ENCODE results near the gene ELP1. TPM values are rescaled to one million over a fixed set of nuclear protein-coding genes. Genes with fewer than 3 reads are reported as not detected.

ELP1 gene
- total and polyA plus RNA-seq, 2 of the 4 experiments (the other 2 are of a cell fraction), result 20.0 to 43.2 TPM

- Histone ChIP-seq H3K27ac (ENCODE audit: insufficient read depth, low read length) (no peak overlapping the region), H3K18ac (ENCODE audit: low read depth, low read length) (no peak overlapping the region), H2BK15ac (ENCODE audit: low read depth, low read length) (no peak overlapping the region), H3K23ac (ENCODE audit: low read depth, low read length) (no peak overlapping the region), H4K91ac (ENCODE audit: insufficient read depth, low read depth, low read length) (no peak overlapping the region), H3K56ac (ENCODE audit: extremely low read depth, insufficient read depth, low read length) (no peak overlapping the region), H3K27me3 (ENCODE audit: control insufficient read depth, insufficient read depth, low read length) (no peaks in the 10 kb centered on the region), H3K4me3 (ENCODE audit: insufficient read depth, low read depth, low read length) (no peak overlapping the region), H4K20me1 (ENCODE audit: insufficient read depth, low read length) (no peaks in the 10 kb centered on the region), H2BK120ac (ENCODE audit: low read depth, low read length) (no peak overlapping the region), H3K14ac (replicated peaks; ENCODE audit: low read depth, low read length) (no peak overlapping the region), H3K9ac (ENCODE audit: low read depth, low read length) (no peak overlapping the region), H4K8ac (ENCODE audit: low read depth in 2 of 2, low read length in 2 of 2) (no peak overlapping the region), H2BK20ac (ENCODE audit: low read depth, low read length) (no peak overlapping the region), H2AK5ac (ENCODE audit: low read depth, low read length) (no peak overlapping the region), H2AFZ (replicated peaks; ENCODE audit: low read length, poor library complexity) (no peak overlapping the region), H3K36me3 (ENCODE audit: control insufficient read depth, insufficient read depth, low read length) (peaks cover 40% of the 10 kb centered on the region), H3K79me1 (ENCODE audit: low read depth in 1 of 2, low read length in 2 of 2) (no peaks in the 10 kb centered on the region), H3K9me1 (ENCODE audit: insufficient read depth, low read length) (peaks cover 3% of the 10 kb centered on the region; the same call in 1 of the 2 replicates), H3K9me3 (ENCODE audit: control insufficient read depth, insufficient read depth, low read length) (no peaks in the 10 kb centered on the region), H2BK5ac (ENCODE audit: low read depth, low read length, poor library complexity, severe bottlenecking) (no peak overlapping the region), H2AK9ac (replicated peaks; ENCODE audit: low read depth, low read length, poor library complexity) (no peak overlapping the region), H3K4me2 (ENCODE audit: low read depth, low read length) (no peak overlapping the region), H3K4ac (ENCODE audit: low read depth, low read length) (no peak overlapping the region), H4K5ac (ENCODE audit: low read depth, low read length) (no peak overlapping the region), H3K4me1 (ENCODE audit: control insufficient read depth, insufficient read depth, low read length) (no peaks in the 10 kb centered on the region)
- no peak for TF ChIP-seq MAFK (IDR thresholded peaks at IDR 0.05; ENCODE audit: low read depth, low read length)
- no peak for TF ChIP-seq MAZ (IDR thresholded peaks at IDR 0.05; ENCODE audit: borderline replicate concordance, low read depth, low read length)
- TF ChIP-seq RAD21 (IDR thresholded peaks at IDR 0.05; ENCODE audit: low read length), result no peak
- no peak for TF ChIP-seq RCOR1 (IDR thresholded peaks at IDR 0.05; ENCODE audit: insufficient replicate concordance, low read length)
- no peak for TF ChIP-seq USF2 (IDR thresholded peaks at IDR 0.05; ENCODE audit: low read depth, low read length)
- TF ChIP-seq BHLHE40 (IDR thresholded peaks at IDR 0.05; ENCODE audit: low read depth, low read length), result no peak
- TF ChIP-seq, protein P1, sequence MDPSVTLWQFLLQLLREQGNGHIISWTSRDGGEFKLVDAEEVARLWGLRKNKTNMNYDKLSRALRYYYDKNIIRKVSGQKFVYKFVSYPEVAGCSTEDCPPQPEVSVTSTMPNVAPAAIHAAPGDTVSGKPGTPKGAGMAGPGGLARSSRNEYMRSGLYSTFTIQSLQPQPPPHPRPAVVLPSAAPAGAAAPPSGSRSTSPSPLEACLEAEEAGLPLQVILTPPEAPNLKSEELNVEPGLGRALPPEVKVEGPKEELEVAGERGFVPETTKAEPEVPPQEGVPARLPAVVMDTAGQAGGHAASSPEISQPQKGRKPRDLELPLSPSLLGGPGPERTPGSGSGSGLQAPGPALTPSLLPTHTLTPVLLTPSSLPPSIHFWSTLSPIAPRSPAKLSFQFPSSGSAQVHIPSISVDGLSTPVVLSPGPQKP (IDR thresholded peaks at IDR 0.05; ENCODE audit: borderline replicate concordance, low read depth, low read length), result no peak
- no peak for TF ChIP-seq FOS (IDR thresholded peaks at IDR 0.05; ENCODE audit: low read depth, low read length)
- no peak for TF ChIP-seq CHD1 (IDR thresholded peaks at IDR 0.05; ENCODE audit: low read depth, low read length)
- no peak for TF ChIP-seq POLR2A (IDR thresholded peaks at IDR 0.05; ENCODE audit: low read depth, low read length)
- TF ChIP-seq CEBPB (IDR thresholded peaks at IDR 0.05; ENCODE audit: low read depth, low read length), result no peak
- TF ChIP-seq RFX5 (IDR thresholded peaks at IDR 0.05; ENCODE audit: low read depth, low read length), result no peak
- TF ChIP-seq, protein P2, sequence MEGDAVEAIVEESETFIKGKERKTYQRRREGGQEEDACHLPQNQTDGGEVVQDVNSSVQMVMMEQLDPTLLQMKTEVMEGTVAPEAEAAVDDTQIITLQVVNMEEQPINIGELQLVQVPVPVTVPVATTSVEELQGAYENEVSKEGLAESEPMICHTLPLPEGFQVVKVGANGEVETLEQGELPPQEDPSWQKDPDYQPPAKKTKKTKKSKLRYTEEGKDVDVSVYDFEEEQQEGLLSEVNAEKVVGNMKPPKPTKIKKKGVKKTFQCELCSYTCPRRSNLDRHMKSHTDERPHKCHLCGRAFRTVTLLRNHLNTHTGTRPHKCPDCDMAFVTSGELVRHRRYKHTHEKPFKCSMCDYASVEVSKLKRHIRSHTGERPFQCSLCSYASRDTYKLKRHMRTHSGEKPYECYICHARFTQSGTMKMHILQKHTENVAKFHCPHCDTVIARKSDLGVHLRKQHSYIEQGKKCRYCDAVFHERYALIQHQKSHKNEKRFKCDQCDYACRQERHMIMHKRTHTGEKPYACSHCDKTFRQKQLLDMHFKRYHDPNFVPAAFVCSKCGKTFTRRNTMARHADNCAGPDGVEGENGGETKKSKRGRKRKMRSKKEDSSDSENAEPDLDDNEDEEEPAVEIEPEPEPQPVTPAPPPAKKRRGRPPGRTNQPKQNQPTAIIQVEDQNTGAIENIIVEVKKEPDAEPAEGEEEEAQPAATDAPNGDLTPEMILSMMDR (conservative IDR thresholded peaks at IDR 0.05; ENCODE audit: low read depth, low read length), result no peak
- no peak for TF ChIP-seq MXI1 (IDR thresholded peaks at IDR 0.05; ENCODE audit: borderline replicate concordance, low read depth, low read length)
- no peak for TF ChIP-seq NFE2L2 (IDR thresholded peaks at IDR 0.05; ENCODE audit: low read depth, low read length)
- no peak for TF ChIP-seq SMC3 (IDR thresholded peaks at IDR 0.05; ENCODE audit: low read depth, low read length)
- ChIA-PET CTCF (no interaction called here), POLR2A (ENCODE audit: unreplicated experiment) (no interaction called here)
- no CpG with 5 or more reads among the region's 2 CpGs for WGBS, 2 experiments (ENCODE audit: extremely low coverage in 2 of 2, insufficient read length in 1 of 2)
- in situ Hi-C loops (cut with MboI; ENCODE audit: low sequenced_read_pairs), result loop anchor here (10.0 kb wide), 1 partner anchor 427 kb away; the partner anchor contains the start of gene EPB41L4B
- intact Hi-C loops (cut with micrococcal nuclease), result no loop called here
- dilution Hi-C loops (cut with HindIII; ENCODE audit: low sequenced_read_pairs, unreplicated experiment), result no loop called here
- no TSS peak for BruUV-seq (replicated peaks)
- ATAC-seq (ENCODE audit: low read depth), result no peak
- no peak for DNase-seq
Observed at GRCh38 chr9:108897324-108898096, 36.4 kb downstream of the ELP1 start.
